ENCODE data around the gene IGF1R. TPM values are rescaled to one million over a fixed set of nuclear protein-coding genes. Genes with fewer than 3 reads are reported as not detected.

Gene IGF1R
- total and polyA plus RNA-seq, 12 donors: 8.6 to 138 (median 66.0) TPM

- WGBS, 4 donors: 83 to 91% (median 88%) methylated on average over 5 of the region's 5 CpGs
- no peak overlapping the region for H3K4me3 ChIP-seq
- no peak for TF ChIP-seq CTCF (IDR thresholded peaks at IDR 0.05)
- intact Hi-C loops (cut with DNase I): no loop called here
- H3K9me3 ChIP-seq (replicated peaks in 1 of 3): no peaks in the 10 kb centered on the region
- peaks cover 0 to 16% of the 10 kb centered on the region in 2 donors for H3K4me1 ChIP-seq (replicated peaks in 1 of 2)
- H3K27me3 ChIP-seq: no peaks in the 10 kb centered on the region
- peak overlapping the region; percentile 41 to 84 (median 67) for H3K27ac ChIP-seq
- no peak for DNase-seq
- H3K36me3 ChIP-seq (replicated peaks in 1 of 2): peaks cover 0 to 9% of the 10 kb centered on the region in 2 donors
These were observed 247.8 kb downstream of the IGF1R start for GRCh38 chr15:98896002-98896721.

GRCh38 chr15:98896802-98897732 lies 248.7 kb downstream of the IGF1R start:
- TF ChIP-seq POLR2A (IDR thresholded peaks at IDR 0.05) (no peak), CTCF (IDR thresholded peaks at IDR 0.05) (no peak)
- Histone ChIP-seq H3K4me1 (replicated peaks in 1 of 2) (peaks cover 0 to 16% of the 10 kb centered on the region in 2 donors), H3K27ac (peak overlapping the region; percentile 41 to 84 (median 70)), H3K4me3 (no peak overlapping the region), H3K9me3 (replicated peaks in 1 of 3) (no peaks in the 10 kb centered on the region), H3K36me3 (replicated peaks in 1 of 2) (peaks cover 0 to 9% of the 10 kb centered on the region in 2 donors), H3K27me3 (no peaks in the 10 kb centered on the region)
- DNase-seq: peak in 6 of 7 donors; percentile 59 to 82 (median 74)
- intact Hi-C loops (cut with DNase I): no loop called here
- 34 to 49% (median 45%) methylated on average over 12 of the region's 12 CpGs for WGBS, 4 donors

GRCh38 chr15:98898122-98898521 lies 249.8 kb downstream of the IGF1R start:
- peaks cover 0 to 9% of the 10 kb centered on the region in 2 donors for H3K36me3 ChIP-seq (replicated peaks in 1 of 2)
- no peak overlapping the region for H3K4me3 ChIP-seq
- no peak for DNase-seq
- WGBS, 4 donors: 75 to 81% (median 79%) methylated on average over 2 of the region's 2 CpGs
- peak overlapping the region in 3 of 5 donors; percentile 1 to 81 (median 70) for H3K27ac ChIP-seq
- no peaks in the 10 kb centered on the region for H3K27me3 ChIP-seq
- TF ChIP-seq CTCF (IDR thresholded peaks at IDR 0.05): no peak
- TF ChIP-seq POLR2A (IDR thresholded peaks at IDR 0.05): no peak
- peaks cover 0 to 23% of the 10 kb centered on the region in 2 donors for H3K4me1 ChIP-seq (replicated peaks in 1 of 2)
- intact Hi-C loops (cut with DNase I): no loop called here
- H3K9me3 ChIP-seq (replicated peaks in 1 of 3): no peaks in the 10 kb centered on the region

Data from adrenal gland (tissue), 12 donors.